Measurements from ENCODE around the gene GSTP1. TPM values are rescaled to one million over a fixed set of nuclear protein-coding genes. Genes with fewer than 3 reads are reported as not detected.

Gene GSTP1
- total and polyA plus RNA-seq, 2 of the 8 experiments (the other 6 are each of a cell fraction or from before 2014, with no cell fraction given) = 1,454 to 3,329 TPM

DNA sequence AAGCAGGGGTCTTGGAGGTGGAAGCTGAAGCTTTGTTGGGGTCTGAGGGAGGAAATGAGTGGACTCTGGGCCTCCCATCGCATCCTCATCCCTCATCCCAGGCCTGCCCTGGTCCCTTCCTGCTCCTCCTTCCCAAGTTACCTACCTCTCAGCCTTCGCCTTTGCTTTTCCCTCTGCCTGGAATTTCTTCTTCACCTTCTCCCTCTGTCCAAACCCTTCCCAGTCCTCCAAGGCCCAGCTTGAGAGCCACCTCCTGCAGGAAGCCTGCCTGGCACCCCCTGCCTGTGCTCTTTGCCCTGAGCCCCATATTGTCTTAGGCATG lies 48.2 kb downstream of the GSTP1 start:
- Histone ChIP-seq H3K23ac (ENCODE audit: insufficient read length) (no peak overlapping the region), H2BK15ac (ENCODE audit: low read length) (0 out of 2 replicates have a peak overlapping the region, but pooled peaks have one; percentile 46), H3K9ac (replicated peaks in 1 of 4; ENCODE audit: extremely low read depth in 1 of 4, low read depth in 3 of 4, low read length in 3 of 4) (no peak overlapping the region), H2AFZ (ENCODE audit: low read length) (no peak overlapping the region), H3K79me2 (ENCODE audit: control insufficient read depth in 1 of 2, insufficient read depth in 2 of 2, low read length in 2 of 2) (no peaks in the 10 kb centered on the region), H4K91ac (replicated peaks; ENCODE audit: insufficient read length, low read length) (no peak overlapping the region), H4K8ac (ENCODE audit: extremely low read depth, insufficient read depth, low read length) (no peak overlapping the region), H3K4me3 (ENCODE audit: extremely low read depth in 1 of 4, insufficient read depth in 2 of 4, low read depth in 3 of 4, low read length in 4 of 4) (no peak overlapping the region), H2BK12ac (ENCODE audit: low read depth, low read length) (0 out of 2 replicates have a peak overlapping the region, but pooled peaks have one; percentile 42), H3K56ac (replicated peaks; ENCODE audit: insufficient read length, low read depth, low read length) (no peak overlapping the region), H2AK5ac (ENCODE audit: low read depth, low read length) (no peak overlapping the region), H2BK120ac (replicated peaks; ENCODE audit: low read depth, low read length) (no peak overlapping the region), H3K4ac (replicated peaks; ENCODE audit: insufficient read length, low read depth, low read length) (no peak overlapping the region), H3K4me1 (replicated peaks in 1 of 4; ENCODE audit: control insufficient read depth in 3 of 4, insufficient read depth in 4 of 4, low read length in 3 of 4) (peaks cover 0 to 29% (median 18%) of the 10 kb centered on the region in 4 experiments; a peak in 6 of 7 replicates), H2BK20ac (ENCODE audit: low read length) (no peak overlapping the region), H3K14ac (ENCODE audit: insufficient read length) (no peak overlapping the region), H3K4me2 (ENCODE audit: insufficient read depth in 1 of 2, low read depth in 2 of 2, low read length in 2 of 2) (peak overlapping the region in 1 of 2 experiments; percentile 37; a peak in 1 of 4 replicates), H3K9me3 (ENCODE audit: insufficient read depth in 2 of 2, low read depth in 1 of 2, low read length in 1 of 2) (no peaks in the 10 kb centered on the region), H3K18ac (ENCODE audit: extremely low read depth, low read length) (no peak overlapping the region; the same call in 1 of the 2 replicates), H3K36me3 (ENCODE audit: control insufficient read depth in 2 of 4, insufficient read depth in 4 of 4, low read length in 3 of 4) (no peaks in the 10 kb centered on the region; a peak in 1 of 8 replicates), H4K5ac (ENCODE audit: insufficient read length, low read depth, low read length) (no peak overlapping the region), H3K23me2 (ENCODE audit: low read depth, low read length) (peaks cover 2% of the 10 kb centered on the region; the same call in 1 of the 2 replicates), H4K20me1 (replicated peaks in 1 of 2; ENCODE audit: control insufficient read depth in 1 of 2, insufficient read depth in 2 of 2, low read length in 2 of 2) (no peaks in the 10 kb centered on the region), H2BK5ac (ENCODE audit: low read depth, low read length) (no peak overlapping the region), H3K27ac (ENCODE audit: low read depth, low read length) (no peak overlapping the region), H3K27me3 (replicated peaks in 1 of 4; ENCODE audit: control insufficient read depth in 3 of 4, extremely low read depth in 1 of 4, insufficient read depth in 3 of 4, low read length in 3 of 4) (no peaks in the 10 kb centered on the region; a peak in 1 of 7 replicates), H3K79me1 (ENCODE audit: low read depth, low read length) (no peaks in the 10 kb centered on the region)
- 82% methylated on average over 2 of the region's 2 CpGs; no CpG with 5 or more reads in 1 of the 2 experiments for WGBS, 2 experiments (ENCODE audit: extremely low coverage in 1 of 2, insufficient coverage in 1 of 2, insufficient read length in 1 of 2, insufficient replicate concordance in 2 of 2, low coverage in 1 of 2, low lambda C conversion rate in 2 of 2, missing lambda C conversion rate in 1 of 2)
- CTCF ChIA-PET (ENCODE audit: partially characterized antibody) = interaction anchor here (1.0 to 10.1 kb wide), 13 partner anchors 9 to 160 kb away, joined by 3 to 117 read pairs (median 6); partner anchors contain the start of genes ACY3 and TBX10
- POLR2A ChIA-PET (ENCODE audit: partially characterized antibody) = interaction anchor here (0.8 to 11.7 kb wide), 4 partner anchors 15 to 55 kb away, joined by 3 to 194 read pairs (median 4); no protein-coding TSS in a partner anchor
- FAIRE-seq (no peak), DNase-seq (ENCODE audit: low read depth in 1 of 2, low spot score in 2 of 2) (no peak)
- TF ChIP-seq BCL11A (IDR thresholded peaks at IDR 0.05; ENCODE audit: low read depth in 2 of 2, low read length in 2 of 2) = no peak
- peak; percentile 76; the same call in 1 of the 2 replicates for TF ChIP-seq POLR2AphosphoS5 (IDR thresholded peaks at IDR 0.05; ENCODE audit: low read depth, low read length)
